ENCODE measurements around the gene CHMP4A. TPM values are rescaled to one million over a fixed set of nuclear protein-coding genes. Genes with fewer than 3 reads are reported as not detected.

The CHMP4A gene
- total RNA-seq, 1 experiment from 2014 or later = 58.3 TPM

- Histone ChIP-seq H3K27ac (ENCODE audit: low read length) (no peak overlapping the region), H2AFZ (ENCODE audit: low read length) (no peak overlapping the region), H3K4me3 (ENCODE audit: low read length) (no peak overlapping the region), H3K36me3 (ENCODE audit: low read depth, low read length) (peaks cover 45% of the 10 kb centered on the region), H3K79me2 (ENCODE audit: low read length) (peaks cover 53% of the 10 kb centered on the region), H3K9ac (ENCODE audit: low read length) (no peak overlapping the region), H3K4me1 (ENCODE audit: insufficient read depth, low read length) (peaks cover 50% of the 10 kb centered on the region), H3F3A (ENCODE audit: low read length, unreplicated experiment) (no peaks in the 10 kb centered on the region), H3K27me3 (ENCODE audit: low read length) (no peaks in the 10 kb centered on the region), H3K4me2 (ENCODE audit: low read length) (no peak overlapping the region), H3K9me3 (ENCODE audit: low read length) (no peaks in the 10 kb centered on the region), H4K20me1 (ENCODE audit: low read length) (0 out of 2 replicates have a peak, but pooled peaks cover 2% of the 10 kb centered on the region), H3K9me2 (replicated peaks; ENCODE audit: low read length) (no peaks in the 10 kb centered on the region)
- ATAC-seq = no peak
- no TSS peak for BruUV-seq (replicated peaks)
- POLR2A ChIA-PET (ENCODE audit: unreplicated experiment) = no interaction called here
- intact Hi-C loops (cut with micrococcal nuclease) = no loop called here
- CTCF ChIA-PET = no interaction called here
- no peak for DNase-seq
- TF ChIP-seq EZH2 (IDR thresholded peaks at IDR 0.05; ENCODE audit: low read length, unreplicated experiment) = no peak
These were observed 22.8 kb upstream of the CHMP4A start for GRCh38 chr14:24235804-24236688.

DNA sequence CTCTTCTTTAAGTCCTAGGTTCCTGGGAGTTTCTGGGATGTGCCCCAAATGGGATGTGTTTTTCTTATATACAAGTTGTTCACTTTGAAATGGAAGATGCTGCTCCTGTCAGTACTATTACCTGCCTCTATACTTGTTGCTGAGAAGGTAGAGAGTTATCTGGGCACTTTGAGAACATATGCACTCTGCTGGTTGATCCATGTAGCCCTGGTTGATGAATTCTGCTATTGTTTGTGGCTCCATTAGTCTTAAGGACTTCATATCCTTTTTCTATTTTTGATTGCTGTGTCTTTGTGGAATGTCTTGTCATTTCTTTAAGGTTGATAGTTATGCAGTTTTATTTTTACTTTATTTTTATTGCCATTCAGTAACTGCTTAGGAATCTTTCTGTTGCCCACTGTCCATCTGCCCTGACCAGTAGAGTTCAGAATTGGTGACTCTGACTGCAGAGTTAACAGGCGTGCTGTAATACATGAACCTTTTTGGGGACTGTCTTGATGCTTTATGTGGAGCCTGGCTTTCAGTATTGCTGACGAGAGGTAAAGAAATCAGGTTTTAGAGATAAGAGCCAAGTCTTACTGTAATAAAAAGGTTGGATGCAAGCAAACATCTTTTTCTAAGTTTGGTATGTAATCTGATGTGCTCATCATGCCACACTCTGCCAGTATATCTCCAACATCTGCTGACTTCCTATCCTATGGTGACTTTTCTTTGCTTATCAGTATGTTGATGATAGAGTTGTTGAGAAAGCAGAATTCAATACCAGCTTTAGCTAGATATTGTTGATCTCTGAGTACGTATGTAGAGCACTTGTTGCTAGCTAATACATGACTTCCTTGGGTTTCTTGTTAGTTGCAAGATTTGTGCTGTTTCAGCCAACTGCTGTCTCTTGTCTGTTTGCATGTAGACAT, 21.1 kb upstream of the CHMP4A start:
- H3K27me3 ChIP-seq (ENCODE audit: low read length) = no peaks in the 10 kb centered on the region
- no peaks in the 10 kb centered on the region for H3F3A ChIP-seq (ENCODE audit: low read length, unreplicated experiment)
- DNase-seq (no peak), ATAC-seq (no peak)
- H3K27ac ChIP-seq (ENCODE audit: low read length) = no peak overlapping the region
- no peaks in the 10 kb centered on the region for H4K20me1 ChIP-seq (ENCODE audit: low read length)
- H3K79me2 ChIP-seq (ENCODE audit: low read length) = peaks cover 51% of the 10 kb centered on the region
- H3K9me3 ChIP-seq (ENCODE audit: low read length) = no peaks in the 10 kb centered on the region
- H3K9me2 ChIP-seq (replicated peaks; ENCODE audit: low read length) = no peaks in the 10 kb centered on the region
- BruUV-seq (replicated peaks) = no TSS peak
- TF ChIP-seq EZH2 (IDR thresholded peaks at IDR 0.05; ENCODE audit: low read length, unreplicated experiment) (no peak), CTCF (conservative IDR thresholded peaks at IDR 0.05; ENCODE audit: low read depth, low read length) (no peak), EZH2phosphoT487 (IDR thresholded peaks at IDR 0.05; ENCODE audit: borderline replicate concordance, low read length) (no peak)
- no peak overlapping the region for H2AFZ ChIP-seq (ENCODE audit: low read length)
- peak overlapping the region; percentile 97 for H3K4me2 ChIP-seq (ENCODE audit: low read length)
- H3K9ac ChIP-seq (ENCODE audit: low read length) = no peak overlapping the region
- intact Hi-C loops (cut with micrococcal nuclease) = no loop called here
- ChIA-PET CTCF (no interaction called here), POLR2A (ENCODE audit: unreplicated experiment) (interaction anchor here (0.5 kb wide), 1 partner anchor 1139 kb away, joined by 4 read pairs; the partner anchor contains the start of gene C14orf119)
- H3K36me3 ChIP-seq (ENCODE audit: low read depth, low read length) = peaks cover 30% of the 10 kb centered on the region
- peak overlapping the region; percentile 98 for H3K4me3 ChIP-seq (ENCODE audit: low read length)
- H3K4me1 ChIP-seq (ENCODE audit: insufficient read depth, low read length) = peaks cover 41% of the 10 kb centered on the region

GRCh38 chr14:24233538-24233866, 20.2 kb upstream of the CHMP4A start:
- Histone ChIP-seq H3K36me3 (ENCODE audit: low read depth, low read length) (peaks cover 24% of the 10 kb centered on the region), H3K27me3 (ENCODE audit: low read length) (no peaks in the 10 kb centered on the region), H3F3A (ENCODE audit: low read length, unreplicated experiment) (no peaks in the 10 kb centered on the region), H3K4me2 (ENCODE audit: low read length) (peak overlapping the region; percentile 97), H3K9me3 (ENCODE audit: low read length) (no peaks in the 10 kb centered on the region), H3K9ac (ENCODE audit: low read length) (peak overlapping the region; percentile 92), H3K9me2 (replicated peaks; ENCODE audit: low read length) (no peaks in the 10 kb centered on the region), H2AFZ (ENCODE audit: low read length) (no peak overlapping the region), H3K4me3 (ENCODE audit: low read length) (peak overlapping the region; percentile 98), H3K27ac (ENCODE audit: low read length) (no peak overlapping the region), H3K4me1 (ENCODE audit: insufficient read depth, low read length) (peaks cover 33% of the 10 kb centered on the region), H3K79me2 (ENCODE audit: low read length) (peaks cover 60% of the 10 kb centered on the region), H4K20me1 (ENCODE audit: low read length) (no peaks in the 10 kb centered on the region)
- intact Hi-C loops (cut with micrococcal nuclease) = loop anchor here (2.0 kb wide), 1 partner anchor 17 kb away; the partner anchor contains the start of gene MDP1
- ATAC-seq (no peak), DNase-seq (no peak)
- no TSS peak for BruUV-seq (replicated peaks)
- ChIA-PET CTCF (no interaction called here), POLR2A (ENCODE audit: unreplicated experiment) (no interaction called here)
- TF ChIP-seq CTCF (conservative IDR thresholded peaks at IDR 0.05; ENCODE audit: low read depth, low read length) (no peak), EZH2phosphoT487 (IDR thresholded peaks at IDR 0.05; ENCODE audit: borderline replicate concordance, low read length) (no peak), EZH2 (IDR thresholded peaks at IDR 0.05; ENCODE audit: low read length, unreplicated experiment) (no peak)
